GM21576 (cell line): ENCODE measurements around the gene SORCS2.

Source experiments
- ATAC-seq: cut with Tn5 transposase; IDR thresholded peaks from one replicate; pipeline ENCODE4 v1.9.1; 2021; ENCODE audit warnings: mild to moderate bottlenecking, moderate library complexity; ENCODE audit not compliant: unreplicated experiment

The SORCS2 gene

DNA sequence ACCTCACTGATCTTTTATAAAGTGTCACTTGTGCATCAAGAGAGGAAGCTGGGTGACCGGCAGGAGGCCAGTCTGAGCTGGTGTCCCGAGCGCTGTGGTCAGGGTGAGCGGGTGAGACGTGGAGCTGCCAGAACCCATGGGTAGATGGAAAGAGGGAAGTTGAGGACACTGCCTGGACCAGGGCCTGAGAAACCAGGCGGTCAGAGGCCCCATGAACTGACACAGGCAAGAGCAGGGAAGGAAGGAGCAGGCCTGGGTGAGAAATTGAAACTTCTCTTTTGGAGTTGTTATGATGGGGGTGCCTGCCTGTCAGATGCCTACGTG, 554.7 kb downstream of the SORCS2 start:
- ATAC-seq = no peak

DNA sequence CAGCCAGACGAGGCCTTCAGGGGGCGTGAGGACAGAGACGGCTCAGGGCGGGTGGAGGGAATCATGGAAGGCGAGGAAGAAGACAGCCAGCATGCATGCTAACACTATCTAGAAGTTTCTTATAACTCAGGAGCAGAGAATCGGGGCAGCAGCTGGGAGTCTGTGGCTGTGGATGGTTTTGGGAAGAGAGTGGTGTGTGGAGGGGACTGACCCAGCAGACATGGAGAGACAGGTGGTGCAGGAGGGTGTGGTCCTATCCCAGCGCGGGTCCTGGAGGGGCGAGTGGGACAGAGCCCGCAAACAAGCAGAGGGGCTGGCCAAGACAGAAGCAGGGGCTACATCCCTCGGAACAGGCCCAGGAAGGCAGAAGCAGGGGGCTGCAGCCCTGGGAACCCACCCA, 555.2 kb downstream of the SORCS2 start:
- ATAC-seq = no peak

DNA sequence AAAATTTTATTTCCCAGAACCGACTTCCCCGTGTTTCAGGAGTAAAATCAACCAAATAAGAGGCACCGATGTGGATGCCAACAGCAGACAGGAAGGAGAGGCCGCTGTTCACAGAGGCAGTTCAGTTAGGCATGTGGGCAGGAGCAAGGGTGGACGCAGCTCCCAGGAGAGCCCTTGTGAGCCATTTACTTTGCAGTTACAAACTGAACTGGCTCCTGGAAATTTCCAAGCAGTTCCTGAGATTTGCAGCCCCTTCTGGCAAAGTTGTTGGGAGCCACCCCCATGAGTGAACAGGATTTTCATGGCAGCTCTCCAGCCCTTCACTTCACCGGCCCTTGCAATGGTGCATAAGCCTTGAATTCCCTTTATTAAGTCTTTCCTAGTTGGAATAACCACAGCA, 558.2 kb downstream of the SORCS2 start:
- no peak for ATAC-seq

DNA sequence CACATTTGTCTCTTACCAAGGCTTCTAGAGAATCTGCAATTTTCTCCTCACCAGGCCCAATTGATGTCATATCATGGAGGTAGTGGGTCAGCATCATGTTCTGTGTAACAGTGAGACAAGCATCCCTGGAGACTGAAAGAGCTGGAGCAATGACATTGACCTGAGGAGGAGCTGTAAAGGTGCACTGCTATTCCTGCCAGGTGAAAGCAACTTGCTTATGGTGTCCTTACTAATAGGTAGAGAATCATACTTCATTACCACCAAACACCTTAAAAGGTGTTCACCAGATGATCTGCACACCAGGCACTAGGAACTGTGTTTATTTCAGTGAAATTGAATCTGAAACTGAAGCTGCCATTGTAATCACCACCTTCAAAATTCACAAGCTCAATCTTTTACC, 558.6 kb downstream of the SORCS2 start:
- ATAC-seq = no peak

DNA sequence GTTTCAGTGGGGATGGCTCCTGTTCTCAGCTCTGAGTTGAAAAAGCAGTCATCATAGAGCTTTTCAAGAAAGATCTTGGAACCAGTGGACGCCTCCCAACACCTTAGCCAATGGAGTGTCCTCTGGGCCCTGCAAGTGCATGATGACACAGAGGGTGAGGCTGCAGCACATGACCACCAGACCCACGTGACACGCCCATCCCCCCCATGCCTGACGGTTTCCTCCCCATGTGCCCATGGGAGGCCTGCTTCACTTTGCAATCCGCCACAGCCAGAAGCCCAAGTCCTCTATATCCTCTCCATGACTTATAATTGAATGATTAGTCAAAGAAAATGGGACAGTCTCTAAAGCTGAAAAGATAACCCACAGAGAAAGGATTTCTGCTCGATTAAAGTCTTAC, 560.3 kb downstream of the SORCS2 start:
- no peak for ATAC-seq

DNA sequence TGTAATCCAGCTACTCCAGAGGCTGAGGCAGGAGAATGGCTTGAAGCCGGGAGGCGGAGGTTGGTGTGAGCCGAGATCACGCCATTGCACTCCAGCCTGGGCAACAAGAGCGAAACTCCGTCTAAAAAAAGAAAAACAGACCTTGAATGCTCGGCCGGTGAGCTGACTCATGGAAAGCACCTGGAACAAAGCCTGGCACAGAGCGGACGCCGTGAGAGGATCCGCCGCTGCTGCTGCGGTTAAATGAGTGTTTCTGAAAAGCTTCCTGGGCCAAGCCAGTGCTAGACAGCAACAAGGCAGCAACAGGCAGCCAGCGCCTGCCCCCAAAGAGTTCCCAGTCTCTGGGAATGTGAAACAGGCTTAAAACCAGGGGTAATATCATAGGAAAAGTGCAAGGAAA, 560.9 kb downstream of the SORCS2 start:
- no peak for ATAC-seq

DNA sequence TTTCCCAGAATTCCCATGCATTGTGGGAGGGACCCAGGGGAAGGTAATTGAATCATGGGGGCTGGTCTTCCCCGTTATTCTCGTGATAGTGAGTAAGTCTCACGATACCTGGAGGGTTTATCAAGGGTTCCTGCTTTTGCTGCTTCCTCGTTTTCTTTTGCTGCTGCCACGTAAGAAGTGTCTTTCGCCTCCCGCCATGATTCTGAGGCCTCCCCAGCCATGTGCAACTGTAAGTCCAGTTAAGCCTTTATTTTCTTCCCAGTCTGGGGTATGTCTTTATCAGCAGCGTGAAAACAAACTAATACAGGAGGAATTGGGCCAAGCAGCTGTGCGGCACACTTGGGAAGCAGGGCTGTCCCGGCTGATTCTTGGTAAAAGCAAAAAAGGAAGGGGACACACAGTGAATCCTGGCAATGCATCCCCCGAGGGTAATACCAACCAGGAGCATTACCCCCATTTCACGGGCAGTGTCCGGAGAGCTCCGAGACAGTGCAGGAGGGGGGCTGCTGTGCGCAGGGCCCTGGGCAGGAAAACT, 561.7 kb downstream of the SORCS2 start:
- ATAC-seq = no peak

DNA sequence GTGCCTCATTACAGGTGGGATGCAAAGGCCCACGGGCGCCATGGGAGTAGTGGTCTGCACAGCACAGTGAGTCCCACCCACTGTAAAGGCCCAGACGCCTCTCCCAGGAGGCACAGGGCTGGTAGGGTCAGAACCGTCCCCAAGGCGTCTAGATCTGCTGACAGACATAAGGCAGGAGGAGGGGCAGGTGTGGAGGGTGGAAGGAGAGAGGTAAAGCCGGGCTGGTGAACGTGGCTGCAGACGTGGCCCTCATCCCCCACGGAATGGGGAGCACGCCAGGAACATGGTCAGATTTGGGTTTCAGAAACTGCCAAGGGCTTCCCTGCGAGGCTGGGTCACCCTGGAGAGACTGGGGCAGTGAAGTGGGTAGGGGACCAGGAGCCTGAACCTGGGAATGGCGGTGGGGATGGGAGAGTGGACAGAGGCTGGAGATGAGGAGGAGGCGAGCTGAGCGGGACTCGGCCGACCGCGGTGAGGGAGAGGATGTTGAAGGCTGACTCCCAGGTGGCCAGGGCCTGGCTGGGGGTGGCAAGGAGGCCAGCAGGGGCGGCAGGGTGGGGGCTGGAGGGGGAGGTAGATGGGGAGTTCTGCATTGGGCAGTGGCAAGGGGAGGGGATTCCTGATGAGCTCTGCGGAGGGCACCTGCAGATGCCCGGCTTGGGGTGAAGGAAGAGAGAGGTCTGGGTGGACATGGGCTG, 562.4 kb downstream of the SORCS2 start:
- no peak for ATAC-seq

DNA sequence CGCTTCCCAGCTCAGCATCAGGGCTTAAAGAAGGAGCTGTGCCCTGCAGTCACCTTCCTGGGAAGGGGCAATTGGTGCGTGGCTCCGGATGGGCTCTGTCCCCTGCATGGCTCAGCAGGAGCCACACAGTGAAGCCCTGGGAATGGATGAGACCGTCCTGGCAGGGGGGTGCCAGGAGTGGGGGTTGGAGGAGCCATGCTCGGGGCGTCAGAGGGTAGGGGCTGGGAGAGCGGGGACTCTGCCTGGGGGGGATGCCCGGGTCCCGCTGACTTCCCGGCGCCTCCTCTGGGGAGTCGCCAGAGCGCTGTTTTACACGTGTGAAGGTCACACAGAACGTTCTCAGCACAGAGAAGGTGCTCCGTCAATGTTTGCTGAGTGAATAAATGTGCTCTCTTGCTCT, 563.2 kb downstream of the SORCS2 start:
- no peak for ATAC-seq

DNA sequence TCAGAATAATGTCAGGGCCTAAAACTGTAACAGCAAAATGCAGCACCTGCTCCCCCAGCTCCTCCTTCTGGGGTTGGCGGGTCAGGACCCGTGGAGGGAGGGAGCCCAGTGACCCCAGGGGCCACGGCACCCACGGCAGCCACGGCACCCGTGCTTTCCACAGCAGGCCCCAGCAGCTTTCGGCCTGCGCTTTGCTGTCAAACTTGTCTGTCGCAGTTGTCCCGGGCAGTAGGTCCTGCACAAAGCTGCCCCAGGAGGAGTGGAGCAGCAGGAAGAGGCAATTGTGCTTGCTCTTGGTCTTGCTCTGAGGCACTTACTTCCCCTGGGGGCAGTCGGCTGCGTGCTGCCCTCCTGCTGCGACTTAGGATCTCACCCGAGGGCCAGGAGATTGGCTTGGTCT, 563.7 kb downstream of the SORCS2 start:
- ATAC-seq = no peak

DNA sequence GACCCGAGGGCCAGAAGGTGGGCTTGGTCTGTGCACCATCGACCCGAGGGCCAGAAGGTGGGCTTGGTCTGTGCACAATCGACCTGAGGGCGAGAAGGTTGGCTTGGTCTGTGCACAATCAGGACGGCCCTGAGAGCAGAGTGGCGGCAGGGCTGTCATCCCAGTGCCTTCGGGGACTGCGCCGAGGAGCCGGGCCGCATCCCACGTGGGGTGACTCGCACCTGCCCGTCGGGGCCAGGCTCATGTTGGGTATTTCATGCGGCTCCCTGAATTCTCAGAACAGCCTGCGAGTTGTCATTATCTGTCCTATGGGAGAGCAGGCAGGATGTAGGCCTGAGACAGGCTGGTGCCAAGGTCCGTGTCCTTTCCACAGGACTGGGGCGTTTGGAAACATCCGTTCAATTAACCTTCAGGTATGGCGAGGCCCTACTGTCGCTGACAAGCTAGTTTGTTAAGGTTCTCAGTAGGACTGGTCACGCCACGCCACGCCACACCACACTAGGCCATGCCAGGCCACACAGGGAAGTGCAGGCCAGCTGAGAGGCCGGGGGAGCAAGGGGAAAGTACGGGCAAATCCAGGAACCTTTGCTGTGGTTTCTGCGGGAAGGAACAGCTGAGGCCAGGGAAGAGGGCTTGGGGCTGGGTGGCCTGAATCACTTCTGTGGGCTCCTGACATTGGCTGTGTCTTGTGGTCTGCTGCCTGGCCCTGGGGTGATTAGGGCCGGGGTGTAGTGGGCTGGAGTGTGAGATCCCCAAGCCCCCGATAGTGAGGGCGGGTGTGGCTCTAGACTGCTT, 564.4 kb downstream of the SORCS2 start:
- no peak for ATAC-seq

DNA sequence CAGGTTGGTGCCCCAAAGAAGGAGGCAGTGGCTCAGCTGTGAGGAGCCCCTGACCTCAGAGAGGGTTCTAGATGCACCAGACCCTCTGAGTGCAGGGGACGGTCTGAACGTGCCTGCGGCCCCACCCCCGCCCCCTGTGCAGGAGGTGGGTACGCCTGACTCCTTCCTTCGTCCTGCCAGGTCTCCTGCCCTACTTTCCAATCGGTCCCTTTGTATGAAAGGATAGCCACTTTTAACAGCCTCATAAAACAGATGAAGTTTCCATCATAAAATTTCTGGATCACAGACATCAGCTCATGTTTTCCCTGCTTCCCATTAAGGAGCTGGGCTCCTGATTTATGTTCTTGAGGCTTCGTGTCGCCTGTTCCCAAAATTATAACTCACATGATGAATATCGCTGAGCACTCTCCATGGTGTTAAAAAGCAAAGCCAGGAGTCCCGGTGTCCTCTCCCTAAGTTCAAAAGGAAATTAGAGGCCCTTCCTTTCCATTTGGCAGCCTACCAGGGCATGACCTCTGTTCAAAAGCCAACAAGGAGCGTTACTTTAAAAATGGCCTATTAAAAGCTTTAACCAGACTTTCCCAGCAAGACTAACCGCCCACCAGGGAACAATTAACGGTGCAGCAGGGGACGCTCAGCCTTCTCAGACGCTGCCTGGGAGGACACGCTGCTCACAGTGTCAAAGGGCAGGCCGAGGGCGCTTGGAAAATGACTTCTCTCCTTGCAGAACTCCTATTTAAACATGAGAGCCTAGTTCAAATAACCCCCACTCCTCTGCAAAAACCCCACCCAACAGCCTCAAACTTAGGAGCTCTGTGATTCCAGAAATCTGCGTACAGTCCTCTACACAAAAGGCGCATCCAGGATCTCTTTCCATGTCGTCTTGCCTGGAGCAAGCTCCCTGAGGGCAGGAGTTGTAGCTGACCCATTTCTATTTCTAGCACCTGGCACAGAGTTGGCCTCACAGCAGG, 565.4 kb downstream of the SORCS2 start:
- ATAC-seq = no peak

DNA sequence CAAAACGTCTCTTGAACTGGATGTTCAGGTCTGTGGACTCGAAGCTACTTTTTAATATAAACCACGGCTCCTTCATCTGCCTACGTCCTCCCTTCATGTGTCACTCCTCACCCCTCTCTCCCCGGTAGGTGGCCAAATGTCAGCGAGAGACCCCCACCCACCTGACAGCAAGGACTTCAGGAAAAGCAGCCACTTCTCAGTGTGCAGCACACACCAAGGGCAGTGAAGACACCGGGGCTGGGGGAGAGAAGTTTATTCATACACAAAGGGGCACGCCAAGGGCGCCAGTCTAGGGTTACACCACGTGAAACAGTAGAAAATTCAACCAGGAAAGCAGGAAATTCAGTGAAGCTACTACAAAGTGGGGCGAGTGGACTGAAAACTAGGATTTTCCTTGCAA, 566.1 kb downstream of the SORCS2 start:
- no peak for ATAC-seq

DNA sequence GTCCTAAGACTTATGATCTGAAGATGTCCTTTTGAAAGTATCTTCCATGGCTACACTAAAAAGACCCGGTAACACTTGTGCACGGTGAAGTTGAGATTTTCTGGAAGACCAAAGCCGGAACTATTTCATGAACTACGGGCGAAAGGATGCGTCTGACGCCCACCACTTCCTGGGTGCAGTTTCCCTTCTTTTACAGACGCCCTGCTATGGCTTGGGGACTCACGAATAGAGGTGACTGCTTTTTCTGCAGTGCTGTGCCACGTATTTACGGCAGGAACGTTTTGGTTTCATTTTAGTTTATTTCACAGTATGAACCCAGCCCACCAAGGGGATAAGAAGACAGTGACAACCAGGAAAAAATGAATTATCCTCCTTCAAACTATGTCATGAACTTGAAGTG, 566.9 kb downstream of the SORCS2 start:
- no peak for ATAC-seq

DNA sequence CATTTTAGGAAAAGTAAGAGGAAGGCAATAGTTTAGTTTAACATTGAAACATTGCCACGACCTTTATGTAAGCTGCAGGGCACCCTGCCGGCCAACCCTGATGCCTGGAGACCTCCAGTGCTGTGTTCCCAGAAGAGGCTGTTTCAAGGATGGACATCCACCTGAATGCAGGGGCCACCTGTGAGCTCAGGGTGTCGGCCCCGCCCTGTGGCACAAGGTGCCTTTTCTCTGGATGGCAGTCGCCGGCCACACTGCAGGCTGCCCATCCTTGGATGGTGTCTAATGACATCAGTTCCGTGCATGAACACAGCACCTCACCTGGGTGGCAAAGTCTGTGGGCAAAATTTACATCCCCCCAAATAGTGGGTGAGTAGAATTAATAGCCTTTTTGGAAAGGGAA, 567.3 kb downstream of the SORCS2 start:
- ATAC-seq = no peak

DNA sequence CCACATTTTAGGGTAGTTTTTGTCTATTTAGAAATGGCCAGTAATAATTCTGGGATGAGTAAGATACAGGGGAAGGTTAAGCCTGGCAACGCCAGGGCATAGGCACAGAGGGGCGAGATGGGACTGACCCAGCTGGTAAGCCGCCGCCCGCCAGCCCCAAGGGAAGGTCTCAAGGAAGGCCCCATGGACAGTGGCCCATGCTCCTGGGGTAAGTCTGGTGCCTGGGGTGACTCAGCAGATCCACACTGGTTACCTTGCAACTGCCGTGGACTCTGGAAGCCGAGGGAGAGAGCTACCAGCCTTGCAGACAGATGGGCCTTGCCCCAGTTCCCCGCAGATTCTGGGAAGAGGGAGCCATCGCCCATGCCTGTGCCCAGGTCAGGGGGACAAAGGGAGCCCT, 567.9 kb downstream of the SORCS2 start:
- no peak for ATAC-seq

DNA sequence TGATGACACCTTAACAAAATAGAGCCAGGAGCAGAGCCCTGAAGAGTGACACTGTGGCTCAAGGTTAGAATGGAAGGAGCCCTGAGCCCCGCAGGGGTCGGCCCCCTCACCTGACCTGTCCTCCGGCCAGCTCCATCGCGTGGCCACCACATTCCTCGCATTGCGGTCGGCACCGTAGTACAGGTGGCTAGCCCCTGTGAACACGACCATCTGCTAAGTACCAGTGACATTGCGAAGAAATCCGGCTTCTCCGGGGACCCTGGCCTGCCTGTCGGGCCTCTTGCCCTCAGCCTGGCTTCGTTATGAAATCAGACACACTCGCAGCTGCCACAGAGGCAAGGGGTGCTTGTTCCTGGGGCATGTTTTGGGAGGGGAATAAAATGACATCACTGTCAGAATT, 568.4 kb downstream of the SORCS2 start:
- no peak for ATAC-seq

DNA sequence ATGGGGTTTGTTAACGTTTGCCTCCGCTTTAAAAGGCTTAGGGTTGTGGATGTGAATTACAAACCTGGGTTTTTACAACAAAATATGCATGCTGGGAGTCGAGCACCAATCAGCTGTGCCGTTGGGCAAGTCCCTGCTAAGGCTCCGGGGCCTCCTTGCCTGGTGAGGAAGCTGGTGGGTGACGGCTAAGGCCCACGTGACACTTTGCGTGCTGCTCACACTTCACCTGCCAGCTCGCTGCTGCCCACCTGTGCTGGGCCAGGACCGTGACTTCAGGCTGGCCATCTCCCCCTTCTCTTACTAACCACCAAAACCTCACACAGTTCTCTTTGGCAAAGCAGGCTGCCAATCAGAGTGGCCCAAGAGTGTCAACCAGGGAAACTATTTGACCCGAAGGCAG, 569.0 kb downstream of the SORCS2 start:
- no peak for ATAC-seq

DNA sequence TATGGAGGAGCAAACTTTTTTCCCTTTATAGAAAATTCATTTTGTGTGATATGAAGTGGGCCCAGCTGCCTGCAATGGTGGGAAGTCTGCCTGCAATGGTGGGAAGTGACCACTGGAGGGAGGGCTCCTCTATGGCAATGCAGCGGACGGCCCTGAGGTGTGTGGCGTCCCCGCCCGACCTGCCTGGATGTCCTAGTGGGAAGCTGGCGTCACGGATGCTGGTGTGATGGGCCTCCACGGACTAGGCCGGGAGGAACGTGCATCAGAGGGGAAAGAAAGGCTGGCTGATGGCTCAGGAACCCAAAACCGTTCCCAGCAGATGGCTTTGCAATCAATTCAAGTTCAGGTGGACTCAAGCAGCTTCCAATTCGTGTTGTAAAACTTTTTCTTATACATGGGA, 569.4 kb downstream of the SORCS2 start:
- no peak for ATAC-seq

DNA sequence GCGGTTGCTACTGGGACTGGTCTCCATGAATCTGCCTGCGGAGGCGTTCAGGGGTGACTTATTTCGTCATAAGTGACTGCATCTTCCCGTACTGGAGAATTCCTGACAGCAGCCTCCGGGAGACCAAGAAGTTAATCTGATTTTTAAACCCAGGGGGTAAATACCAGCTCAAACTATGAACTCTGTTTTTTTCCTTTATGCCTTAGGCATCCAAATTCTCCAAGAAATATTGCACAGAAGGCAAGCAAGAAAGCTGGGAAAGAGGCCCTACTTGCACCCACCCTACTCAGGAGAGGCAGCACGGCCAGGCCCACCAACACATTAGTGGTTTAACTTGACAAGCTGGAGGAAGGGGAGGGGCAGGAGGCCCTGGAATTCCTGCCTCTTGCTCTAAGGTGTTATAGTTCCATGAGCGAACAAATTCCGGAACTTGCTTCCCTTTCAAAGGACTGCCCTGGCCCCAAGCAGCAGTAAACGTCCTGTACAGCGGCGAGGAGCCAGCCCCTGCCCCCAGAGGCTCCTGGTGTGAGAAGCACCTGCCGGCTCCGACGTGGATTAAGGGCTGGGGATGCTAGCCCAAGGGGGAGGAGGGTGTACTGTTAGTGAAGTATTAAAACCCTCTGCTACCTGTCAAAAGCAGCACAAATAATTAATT, 570.2 kb downstream of the SORCS2 start:
- no peak for ATAC-seq

DNA sequence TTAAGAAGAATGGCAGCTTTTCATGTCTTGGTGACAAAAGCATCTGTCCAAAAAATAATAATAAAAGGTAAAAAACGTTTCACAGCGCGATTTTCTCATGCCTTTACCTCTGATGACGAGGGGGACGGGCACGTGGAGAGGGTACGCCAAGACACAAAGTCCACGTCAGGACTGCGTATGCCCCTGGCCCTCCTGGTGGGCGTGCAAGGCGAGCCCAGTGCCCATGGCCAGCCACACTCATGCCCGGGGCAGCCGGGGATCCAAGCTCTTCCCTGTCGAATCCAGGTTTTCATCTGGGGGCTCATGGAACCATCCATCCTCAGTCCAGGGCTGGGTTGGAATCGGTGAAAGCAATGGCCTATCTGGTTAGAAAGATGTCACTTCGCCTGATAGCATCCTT, 570.8 kb downstream of the SORCS2 start:
- no peak for ATAC-seq
